Islet precursor cell (in vitro differentiated cells): Measurements from ENCODE around the gene UNC5CL.

Experiments
- DNase-seq: peaks from one replicate; pipeline ENCODE4 v3.0.0-alpha.2; 2018

Gene UNC5CL, protein sequence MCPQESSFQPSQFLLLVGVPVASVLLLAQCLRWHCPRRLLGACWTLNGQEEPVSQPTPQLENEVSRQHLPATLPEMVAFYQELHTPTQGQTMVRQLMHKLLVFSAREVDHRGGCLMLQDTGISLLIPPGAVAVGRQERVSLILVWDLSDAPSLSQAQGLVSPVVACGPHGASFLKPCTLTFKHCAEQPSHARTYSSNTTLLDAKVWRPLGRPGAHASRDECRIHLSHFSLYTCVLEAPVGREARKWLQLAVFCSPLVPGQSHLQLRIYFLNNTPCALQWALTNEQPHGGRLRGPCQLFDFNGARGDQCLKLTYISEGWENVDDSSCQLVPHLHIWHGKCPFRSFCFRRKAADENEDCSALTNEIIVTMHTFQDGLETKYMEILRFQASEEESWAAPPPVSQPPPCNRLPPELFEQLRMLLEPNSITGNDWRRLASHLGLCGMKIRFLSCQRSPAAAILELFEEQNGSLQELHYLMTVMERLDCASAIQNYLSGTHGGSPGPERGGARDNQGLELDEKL

DNA sequence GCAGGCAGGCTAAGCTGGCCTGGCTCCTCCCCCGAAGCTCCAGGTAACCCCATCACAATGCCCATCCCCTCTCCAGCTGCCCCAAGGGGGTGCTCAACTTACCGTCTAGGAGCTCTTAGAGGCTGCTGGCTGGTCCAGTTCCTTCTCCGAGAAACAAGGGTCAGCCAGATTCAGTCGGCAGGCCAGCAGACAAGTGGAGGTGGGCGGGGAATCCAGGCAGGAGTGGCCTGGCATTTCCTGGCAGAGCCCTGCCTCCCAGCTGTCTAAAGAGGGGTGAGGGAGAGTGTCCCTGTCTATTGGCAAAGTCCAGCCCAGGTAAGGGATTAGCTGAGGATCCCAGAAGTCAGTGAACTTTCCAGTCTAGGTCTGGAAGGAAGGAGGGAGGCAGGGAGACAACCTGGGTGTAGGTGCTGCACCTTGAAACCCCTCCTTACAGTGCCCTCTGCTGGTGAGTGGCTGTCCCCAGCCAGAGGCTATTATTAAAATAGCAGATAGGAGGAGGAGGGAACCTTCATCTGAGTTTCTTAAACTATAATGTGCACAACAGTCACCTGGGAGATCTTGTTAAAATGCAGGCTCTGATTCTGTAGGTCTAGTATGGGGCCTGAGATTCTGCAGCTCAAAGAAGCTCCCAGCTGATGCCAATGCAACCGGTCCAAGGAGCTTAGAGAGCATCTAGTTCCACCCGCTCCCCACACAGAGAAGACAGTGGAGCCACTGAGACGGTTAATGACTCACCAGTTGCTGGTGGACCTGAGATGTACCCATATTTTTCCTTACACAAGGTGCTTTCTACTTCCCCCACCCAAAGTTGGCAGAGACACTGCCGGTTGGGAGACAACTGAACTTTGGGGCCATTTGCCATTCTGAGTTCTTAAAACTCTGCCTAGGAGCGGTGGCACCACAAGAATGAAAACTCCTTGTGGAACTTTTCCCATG is at the start of gene UNC5CL:
UNC5CL (minus strand) TSS at position 162 of the 939 bp plus-strand sequence. CDS start 4,147 bp downstream, outside the sequence.
- DNase-seq, result peak; percentile 73

DNA sequence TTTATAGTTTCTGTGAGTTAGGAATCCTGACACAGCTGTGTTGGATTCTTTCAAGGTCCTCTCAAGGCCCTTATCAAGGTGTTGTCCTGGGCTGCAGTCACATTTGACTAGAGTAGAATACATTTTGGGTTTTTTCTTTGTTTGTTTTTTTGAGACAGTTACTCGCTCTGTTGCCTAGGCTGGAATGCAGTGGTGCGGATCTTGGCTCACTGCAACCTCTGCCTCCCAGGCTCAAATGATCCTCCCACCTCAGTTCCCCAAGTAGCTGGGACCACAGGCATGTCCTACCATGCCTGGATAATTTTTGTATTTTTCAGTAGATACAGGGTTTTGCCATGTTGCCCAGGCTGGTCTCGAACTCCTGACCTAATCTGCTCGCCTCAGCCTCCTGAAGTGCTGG is 49.4 kb upstream of the UNC5CL start:
- DNase-seq, result no peak

GRCh38 chr6:41085182-41085581 is 46.2 kb upstream of the UNC5CL start:
- DNase-seq, result no peak

GRCh38 chr6:41083072-41083471 is 44.1 kb upstream of the UNC5CL start:
- DNase-seq, result no peak

DNA sequence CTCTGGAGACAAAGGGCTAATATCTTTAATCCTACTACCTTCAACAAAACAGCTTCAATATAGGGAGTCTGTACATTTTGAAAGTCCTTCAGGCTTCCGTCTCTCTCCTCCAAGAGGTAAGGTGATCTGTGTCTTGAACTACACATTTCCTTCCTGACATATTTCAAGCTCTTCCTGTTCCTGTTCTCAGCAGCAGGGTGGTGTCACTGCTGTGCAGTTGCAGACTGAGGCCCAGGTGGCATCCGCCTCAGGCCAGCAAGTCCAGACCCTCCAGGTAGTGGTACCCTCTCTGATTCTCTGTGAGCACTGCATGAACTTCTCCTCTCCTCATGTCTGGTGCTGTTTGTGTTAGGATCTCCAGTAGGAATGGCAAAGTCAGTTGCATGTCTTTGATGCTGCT is 41.6 kb upstream of the UNC5CL start:
- DNase-seq, result no peak

DNA sequence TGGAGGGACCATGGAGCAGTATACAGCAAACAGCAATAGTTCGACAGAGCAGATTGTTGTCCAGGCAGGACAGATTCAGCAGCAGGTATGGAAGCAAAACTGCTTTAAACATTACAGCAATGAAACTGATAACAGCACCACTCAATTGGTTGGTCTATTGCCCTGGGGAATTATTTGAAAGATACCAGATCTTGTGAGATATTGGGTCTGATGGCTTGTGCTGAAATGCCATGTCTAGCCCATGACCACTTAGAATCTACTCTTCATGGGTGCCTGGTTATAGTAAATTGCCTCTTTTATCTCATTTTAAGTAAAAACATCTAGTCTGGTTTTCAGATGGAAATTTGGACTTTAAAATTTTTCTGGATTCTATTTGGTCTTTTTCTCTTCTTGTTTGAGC is 40.1 kb upstream of the UNC5CL start:
- no peak for DNase-seq

GRCh38 chr6:41078101-41078500 is 39.1 kb upstream of the UNC5CL start:
- no peak for DNase-seq

DNA sequence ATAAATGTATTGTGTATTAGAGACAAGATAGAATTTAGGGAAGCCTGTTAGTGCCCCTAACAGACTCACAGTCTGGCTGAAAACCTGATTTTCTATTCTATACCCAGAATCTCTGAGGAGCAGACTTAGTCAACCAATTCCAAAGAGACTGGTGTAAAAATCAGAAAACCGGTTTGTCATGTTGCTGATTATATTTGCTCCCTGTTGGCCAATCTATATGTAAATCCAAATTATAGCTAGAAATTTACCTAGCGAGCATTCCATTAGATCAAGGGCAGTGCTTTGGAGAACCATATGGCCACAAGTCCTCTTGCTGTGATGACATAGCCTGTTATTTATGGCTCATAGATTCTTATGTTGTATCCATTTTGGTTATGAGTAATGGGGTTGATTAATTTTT is 38.5 kb upstream of the UNC5CL start:
- no peak for DNase-seq

- DNase-seq, result no peak
These were observed 36.9 kb upstream of the UNC5CL start for GRCh38 chr6:41075651-41076626.

DNA sequence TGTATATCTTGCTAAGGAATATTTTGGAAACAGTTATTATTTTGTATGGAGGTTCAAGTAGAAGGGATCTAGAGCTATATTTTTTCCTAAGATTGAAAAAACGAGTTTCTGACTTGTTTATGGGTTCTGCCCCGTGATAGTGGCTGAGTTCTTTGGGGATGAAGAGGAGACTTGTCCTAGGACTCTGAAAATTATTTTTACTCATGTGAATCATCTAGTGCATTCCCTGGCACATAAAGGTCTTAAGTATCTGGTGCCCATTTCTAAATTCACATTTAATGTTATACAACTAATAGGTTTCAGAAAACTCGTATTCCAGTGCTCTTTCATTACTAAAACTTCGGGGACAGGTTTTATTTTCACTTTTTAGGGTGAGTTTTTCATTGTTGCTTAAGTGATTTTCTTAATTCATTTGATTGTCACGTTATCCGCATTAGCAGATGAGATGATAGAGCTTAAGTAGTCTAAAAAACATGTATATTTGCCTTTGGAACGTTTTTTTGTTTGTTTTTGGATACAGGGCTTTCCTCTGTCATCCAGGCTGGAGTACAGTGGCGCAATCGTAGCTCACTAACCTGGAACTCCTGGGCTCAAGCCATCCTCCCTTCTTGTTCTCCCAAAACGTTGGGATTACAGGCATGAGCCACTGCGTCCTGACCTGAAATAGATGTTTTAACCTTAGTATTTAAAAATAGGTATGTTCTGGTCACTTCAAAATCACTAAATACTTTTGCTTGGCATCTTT is 35.8 kb upstream of the UNC5CL start:
- no peak for DNase-seq

DNA sequence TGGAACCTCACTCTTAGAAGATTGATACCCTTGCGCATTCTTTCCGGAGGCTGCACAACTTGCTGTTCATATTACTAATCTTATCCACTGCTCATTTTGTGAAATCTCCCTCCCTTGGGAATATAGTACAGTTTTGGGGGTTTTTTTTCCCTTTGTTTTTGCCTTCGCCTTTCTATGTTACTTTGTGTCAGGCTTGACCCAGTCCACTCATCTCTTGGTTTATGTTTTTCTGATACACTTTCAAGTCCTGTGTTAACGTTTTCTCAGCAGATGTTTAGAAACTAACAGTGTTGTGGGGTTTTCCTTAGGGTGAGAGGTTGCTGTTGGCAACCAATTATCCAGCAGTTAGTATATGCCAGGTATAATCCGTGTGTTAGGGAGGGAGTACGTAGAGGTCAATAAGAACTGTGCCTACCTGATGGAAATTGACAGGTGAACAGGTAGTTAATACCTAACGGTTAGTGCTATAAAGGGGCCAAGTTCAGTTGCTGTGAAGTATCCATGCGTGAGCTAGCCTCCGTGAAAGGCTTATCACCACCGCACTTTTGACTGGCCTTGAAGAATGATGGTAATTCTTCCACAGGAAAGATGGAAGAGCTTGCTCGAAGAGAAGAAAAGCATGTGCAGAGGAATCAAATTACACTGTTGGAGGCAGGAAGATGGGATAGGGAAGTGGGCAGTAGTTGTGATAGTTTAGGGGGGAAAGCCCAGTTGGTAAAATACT is 35.1 kb upstream of the UNC5CL start:
- DNase-seq, result no peak

DNA sequence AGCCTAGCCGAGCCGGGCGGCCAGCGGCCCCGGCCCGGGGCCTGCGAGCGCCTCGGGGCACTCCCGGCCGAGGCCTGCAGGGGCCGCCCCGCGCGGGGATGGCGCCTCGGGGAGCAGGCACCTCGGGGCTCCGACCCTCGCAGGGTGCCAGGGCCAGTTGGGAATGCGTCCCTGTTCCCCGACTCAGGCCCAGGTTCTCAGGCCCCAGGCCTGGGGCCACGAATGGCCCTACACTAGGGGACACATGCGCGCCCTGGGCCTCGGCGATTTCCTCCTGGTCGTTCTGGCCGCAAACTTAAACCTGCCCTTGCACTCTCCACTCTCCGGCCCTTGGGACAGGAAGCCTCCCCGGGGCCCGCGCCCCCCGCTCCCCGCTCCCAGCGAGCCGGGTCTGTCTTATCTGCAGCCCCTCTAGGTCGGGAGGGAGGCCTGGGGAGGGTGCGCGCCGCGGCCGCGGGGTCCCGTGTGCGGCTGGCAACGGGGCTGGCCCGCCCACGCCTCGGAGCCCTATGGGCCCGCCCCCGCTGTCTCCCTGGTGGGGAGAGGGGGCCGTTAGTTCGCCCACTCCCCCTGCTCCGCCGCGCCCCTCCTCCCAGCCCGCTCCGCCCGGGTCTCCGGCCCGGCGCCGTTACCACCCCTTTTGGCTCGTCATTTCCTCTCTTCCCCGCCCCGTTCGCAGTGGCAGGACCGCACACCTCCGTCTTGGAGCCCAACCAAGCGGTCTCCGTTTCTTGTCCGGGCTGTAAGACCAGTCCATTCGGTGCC is 34.4 kb upstream of the UNC5CL start:
- peak; percentile 95 for DNase-seq

DNA sequence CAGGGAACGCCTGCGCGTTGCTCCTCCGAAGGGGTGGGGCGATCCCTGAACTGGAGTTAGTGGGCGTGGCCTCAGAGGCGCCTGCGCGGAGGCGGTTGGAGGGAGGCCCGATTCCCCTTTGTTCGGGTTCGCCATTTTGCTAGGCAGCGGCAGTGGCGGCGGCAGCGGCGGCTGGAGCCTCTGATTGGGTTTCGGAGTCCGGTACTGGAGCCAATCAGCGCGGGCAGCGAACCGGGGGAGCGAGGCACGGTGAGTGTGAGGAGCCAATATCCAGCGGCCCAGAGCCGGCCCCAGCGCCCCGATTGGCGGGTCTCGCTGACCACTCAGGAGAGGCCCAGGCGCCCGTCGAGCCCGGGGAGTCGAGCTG is 33.8 kb upstream of the UNC5CL start, which contains the start of gene NFYA:
NFYA (plus strand) TSS at position 139 of the 367 bp plus-strand sequence. CDS start 6,116 bp downstream, outside the sequence.
- DNase-seq, result no peak

DNA sequence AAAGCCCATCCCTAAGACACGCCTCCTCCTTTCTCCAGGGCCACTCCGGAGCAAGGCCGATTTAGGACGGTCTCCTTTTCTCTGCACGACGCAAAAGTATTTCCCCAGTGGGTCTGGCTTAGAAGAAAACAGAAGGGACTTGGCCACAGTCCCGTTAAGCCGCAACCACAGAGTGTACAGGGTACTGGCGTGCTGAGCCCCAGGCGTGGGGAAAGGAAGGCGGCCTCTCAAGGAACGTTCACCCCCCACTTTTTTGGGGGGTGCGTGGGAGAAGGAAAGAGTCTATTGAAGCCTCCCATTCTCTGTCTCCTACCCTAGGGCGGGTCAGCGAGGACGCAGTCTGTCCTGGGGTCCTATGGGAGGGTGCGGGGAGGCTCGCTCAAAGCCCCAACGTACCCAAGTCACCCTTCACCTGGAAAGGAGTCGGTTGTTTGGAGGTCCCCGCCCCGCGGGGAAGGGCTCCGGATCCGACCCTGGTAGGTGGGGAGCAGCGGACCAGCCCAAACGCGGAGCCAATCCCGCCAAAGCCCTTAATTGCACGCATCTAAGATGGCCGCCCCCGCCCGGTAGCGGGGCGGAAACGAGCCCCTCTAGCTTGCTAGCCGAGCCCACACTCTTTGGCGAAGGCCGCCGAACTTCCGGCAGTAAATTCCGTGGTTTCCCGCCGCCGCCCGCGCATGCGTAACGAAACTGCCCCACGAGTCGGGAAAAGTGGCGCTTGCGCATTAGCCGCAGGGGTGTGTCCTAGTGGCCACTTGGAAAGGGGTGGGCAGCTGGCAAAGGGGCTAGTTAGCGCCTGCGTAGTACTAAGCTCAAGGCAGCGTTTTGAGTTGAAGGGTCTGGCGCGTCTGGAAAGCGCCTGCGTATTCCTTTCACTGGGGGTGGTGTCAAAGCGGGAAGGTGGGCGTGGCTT is 33.2 kb upstream of the UNC5CL start, which contains the start of gene OARD1:
OARD1 (minus strand) TSS at position 434 of the 913 bp plus-strand sequence. CDS start 722 bp downstream, outside the sequence.
- peak; percentile 100 for DNase-seq

DNA sequence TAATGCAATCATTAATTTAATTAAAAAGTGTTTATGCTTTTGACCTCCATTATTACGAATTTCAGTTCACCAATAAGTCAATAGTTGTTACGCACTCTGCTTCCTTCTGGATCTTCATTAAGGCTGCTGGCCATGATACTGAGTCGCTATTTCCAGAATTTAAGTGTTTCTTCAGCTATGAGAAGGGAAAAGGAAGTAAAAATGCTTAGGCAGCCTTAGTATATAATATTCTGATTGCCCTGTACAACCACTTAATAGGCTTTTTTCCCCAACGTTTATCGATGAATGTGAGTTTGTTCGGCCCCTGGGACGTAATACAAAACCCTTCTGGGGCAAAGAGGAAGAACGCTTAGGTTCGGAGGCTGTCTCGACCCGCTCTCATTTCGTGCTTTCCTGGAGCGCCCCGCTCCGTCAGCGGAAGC is 32.5 kb upstream of the UNC5CL start:
- no peak for DNase-seq

GRCh38 chr6:41066867-41067304 is 27.9 kb upstream of the UNC5CL start:
- peak; percentile 74 for DNase-seq

GRCh38 chr6:41065550-41066026 is 26.6 kb upstream of the UNC5CL start:
- no peak for DNase-seq

DNA sequence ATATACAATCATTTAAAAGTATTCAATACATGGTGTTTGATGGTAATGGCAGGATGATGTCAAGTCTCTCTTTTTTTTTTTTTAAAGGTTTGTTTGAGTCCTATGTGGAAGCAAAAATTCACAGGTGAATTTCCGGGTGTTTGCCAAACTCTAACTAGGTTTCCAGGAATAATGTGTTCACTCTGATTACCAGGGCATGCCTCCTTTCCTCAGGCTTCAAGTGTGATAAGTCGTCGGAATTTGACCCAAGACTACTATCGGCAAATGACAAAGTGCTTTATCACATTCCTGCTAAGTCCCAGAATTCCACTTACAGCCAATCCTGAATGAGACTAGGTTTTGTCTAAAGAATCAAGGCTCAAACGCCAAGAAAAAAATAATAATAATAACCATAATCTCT is 25.8 kb upstream of the UNC5CL start:
- DNase-seq, result no peak
